HepG2 (cell line): ENCODE data around the gene PNPLA2. TPM values are rescaled to one million over a fixed set of nuclear protein-coding genes. Genes with fewer than 3 reads are reported as not detected.

Experiments
- BORCS8-MEF2B ChIP-seq: sonication (generic); formaldehyde crosslinking; IDR thresholded peaks from 2 replicates; pipeline ENCODE4 v1.8.0; 2022; ENCODE audit warnings: mild to moderate bottlenecking, missing genetic modification reagents
- ESRRA ChIP-seq: sonication (generic); formaldehyde crosslinking; IDR thresholded peaks from 2 replicates; pipeline ENCODE4 v1.5.1; 2020; ENCODE audit warnings: mild to moderate bottlenecking, low read depth, missing genetic modification reagents
- HNRNPLL ChIP-seq: fragments of 200-400 bp; formaldehyde crosslinking; IDR thresholded peaks from 2 replicates; pipeline ENCODE4 v1.6.1; 2017; ENCODE audit warnings: mild to moderate bottlenecking, low read depth, low read length; ENCODE audit not compliant: poor library complexity, severe bottlenecking
- JDP2 ChIP-seq: sonication (generic); formaldehyde crosslinking; IDR thresholded peaks from 2 replicates; pipeline ENCODE4 v1.8.1; 2022; ENCODE audit warnings: missing genetic modification reagents, borderline replicate concordance
- LBX2 ChIP-seq: sonication (generic); formaldehyde crosslinking; IDR thresholded peaks from 2 replicates; pipeline ENCODE4 v1.5.0; 2020; ENCODE audit warnings: missing genetic modification reagents, mild to moderate bottlenecking, borderline replicate concordance
- MBD4 ChIP-seq: IDR thresholded peaks from 2 replicates; pipeline ENCODE4 v1.6.1; 2012; ENCODE audit warnings: low read length, inconsistent platforms, borderline replicate concordance
- MXD4 ChIP-seq: IDR thresholded peaks from 2 replicates; pipeline ENCODE4 v1.6.1; 2016; ENCODE audit warnings: mild to moderate bottlenecking, missing biosample characterization, missing genetic modification reagents
- NFE2L2 ChIP-seq: fragments of 150-350 bp; IDR thresholded peaks from 2 replicates; pipeline ENCODE4 v1.6.1; 2014; ENCODE audit warnings: low read length
- POLR2AphosphoS5 ChIP-seq: IDR thresholded peaks from 2 replicates; pipeline ENCODE4 v1.6.1; 2012; ENCODE audit warnings: low read depth, low read length
- RFXANK ChIP-seq: IDR thresholded peaks from 2 replicates; pipeline ENCODE4 v1.6.1; 2016
- SKI ChIP-seq: fragments of 450-650 bp; IDR thresholded peaks from one replicate; pipeline ENCODE4 v1.6.1; 2018; ENCODE audit warnings: mild to moderate bottlenecking; ENCODE audit not compliant: partially characterized antibody
- SRSF9 ChIP-seq: fragments of 200-400 bp; formaldehyde crosslinking; IDR thresholded peaks from 2 replicates; pipeline ENCODE4 v1.6.1; 2018; ENCODE audit warnings: borderline replicate concordance, mild to moderate bottlenecking, low read depth, low read length; ENCODE audit not compliant: insufficient read depth, poor library complexity, severe bottlenecking
- STAT5B ChIP-seq: sonication (generic); formaldehyde crosslinking; IDR thresholded peaks from 2 replicates; pipeline ENCODE4 v1.4.0; 2020; ENCODE audit warnings: missing genetic modification reagents
- THRA ChIP-seq: sonication (generic); formaldehyde crosslinking; IDR thresholded peaks from 2 replicates; pipeline ENCODE4 v1.4.0; 2020; ENCODE audit warnings: missing genetic modification reagents, borderline replicate concordance
- ZBTB37 ChIP-seq: sonication (generic); formaldehyde crosslinking; IDR thresholded peaks from 2 replicates; pipeline ENCODE4 v1.4.0; 2020; ENCODE audit warnings: mild to moderate bottlenecking, missing genetic modification reagents
- ZBTB7B ChIP-seq: sonication (generic); formaldehyde crosslinking; IDR thresholded peaks from 2 replicates; pipeline ENCODE4 v1.4.0; 2020; ENCODE audit warnings: missing genetic modification reagents
- ZFP36L1 ChIP-seq: sonication (generic); formaldehyde crosslinking; IDR thresholded peaks from 2 replicates; pipeline ENCODE4 v1.8.0; 2022; ENCODE audit warnings: mild to moderate bottlenecking, missing genetic modification reagents, moderate library complexity
- ZNF251 ChIP-seq: sonication (generic); formaldehyde crosslinking; IDR thresholded peaks from 2 replicates; pipeline ENCODE4 v1.9.0; 2021; ENCODE audit warnings: mild to moderate bottlenecking, missing genetic modification reagents
- ZNF30 ChIP-seq: sonication (generic); formaldehyde crosslinking; IDR thresholded peaks from 2 replicates; pipeline ENCODE4 v1.5.0; 2020; ENCODE audit warnings: mild to moderate bottlenecking, missing genetic modification reagents
- ZNF333 ChIP-seq: sonication (generic); formaldehyde crosslinking; IDR thresholded peaks from 2 replicates; pipeline ENCODE4 v1.4.0; 2020; ENCODE audit warnings: mild to moderate bottlenecking, missing genetic modification reagents, borderline replicate concordance
- ZNF644 ChIP-seq: IDR thresholded peaks from 2 replicates; pipeline ENCODE4 v1.6.1; 2016; ENCODE audit warnings: low read depth
- ZSCAN21 ChIP-seq: sonication (generic); formaldehyde crosslinking; IDR thresholded peaks from 2 replicates; pipeline ENCODE4 v1.8.0; 2022; ENCODE audit warnings: mild to moderate bottlenecking, missing genetic modification reagents, moderate library complexity, borderline replicate concordance
- ZUFSP ChIP-seq: sonication (generic); formaldehyde crosslinking; IDR thresholded peaks from 2 replicates; pipeline ENCODE4 v1.9.0; 2021; ENCODE audit warnings: missing genetic modification reagents, mild to moderate bottlenecking, borderline replicate concordance
- polyA plus RNA-seq, 8 experiments: library from polyadenylated mRNA; depleted of rRNA in 3 of 8; stranded (reverse) in 7 of 8; unstranded in 1 of 8; fragments of >200 nt; fragmentation: Illumina TruSeq in 4 of 8; extraction: Trizol in 4 of 8; gene quantifications; 2 replicates each; pipeline versions ENCODE4 v1.2.1 to v1.2.3, GENCODE V29; 2011 to 2016; ENCODE audit warnings: low read depth in 4 of 8, missing spikeins in 1 of 8, mixed read lengths in 1 of 8; ENCODE audit not compliant: insufficient read depth in 1 of 8
- total RNA-seq, 5 experiments: library from RNA; depleted of rRNA; stranded (reverse); fragments of >200 nt; fragmentation: Illumina TruSeq; extraction: Trizol; gene quantifications; 2 replicates each; pipeline ENCODE4 v1.2.3, GENCODE V29; 2016; ENCODE audit warnings: low read depth in 1 of 5
- TF ChIP-seq, protein P1 (sequence below): sonication (generic); formaldehyde crosslinking; IDR thresholded peaks from 2 replicates; pipeline ENCODE4 v1.4.0; 2020; ENCODE audit warnings: missing genetic modification reagents

PNPLA2 gene
- total and polyA plus RNA-seq, 2 of the 13 experiments (the other 11 are each of a cell fraction or from before 2014, with no cell fraction given): 10.5 to 43.2 TPM

- TF ChIP-seq SRSF9: no peak
- no peak for TF ChIP-seq NFE2L2
- no peak for TF ChIP-seq BORCS8-MEF2B
- TF ChIP-seq ZNF644 (CRISPR knock-in tag): no peak
- no peak for TF ChIP-seq ESRRA
- peak; percentile 56; the same call in 1 of the 2 replicates for TF ChIP-seq MXD4 (CRISPR knock-in tag)
- TF ChIP-seq STAT5B (CRISPR knock-in tag): no peak
- TF ChIP-seq ZBTB7B (CRISPR knock-in tag): no peak
- TF ChIP-seq ZNF30 (CRISPR knock-in tag): no peak
- peak; percentile 68 for TF ChIP-seq POLR2AphosphoS5
- no peak for TF ChIP-seq MBD4
- no peak for TF ChIP-seq ZNF333 (CRISPR knock-in tag)
- no peak for TF ChIP-seq LBX2 (CRISPR knock-in tag)
- TF ChIP-seq ZUFSP (CRISPR knock-in tag): no peak
- no peak for TF ChIP-seq JDP2 (CRISPR knock-in tag)
- TF ChIP-seq THRA (CRISPR knock-in tag): no peak
- no peak for TF ChIP-seq ZFP36L1 (CRISPR knock-in tag)
- TF ChIP-seq ZBTB37: no peak
- TF ChIP-seq ZSCAN21 (CRISPR knock-in tag): no peak
- TF ChIP-seq, protein P1, sequence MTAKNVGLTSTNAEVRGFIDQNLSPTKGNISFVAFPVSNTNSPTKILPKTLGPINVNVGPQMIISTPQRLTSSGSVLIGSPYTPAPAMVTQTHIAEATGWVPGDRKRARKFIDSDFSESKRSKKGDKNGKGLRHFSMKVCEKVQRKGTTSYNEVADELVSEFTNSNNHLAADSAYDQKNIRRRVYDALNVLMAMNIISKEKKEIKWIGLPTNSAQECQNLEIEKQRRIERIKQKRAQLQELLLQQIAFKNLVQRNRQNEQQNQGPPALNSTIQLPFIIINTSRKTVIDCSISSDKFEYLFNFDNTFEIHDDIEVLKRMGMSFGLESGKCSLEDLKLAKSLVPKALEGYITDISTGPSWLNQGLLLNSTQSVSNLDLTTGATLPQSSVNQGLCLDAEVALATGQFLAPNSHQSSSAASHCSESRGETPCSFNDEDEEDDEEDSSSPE: 0 out of 2 replicates have a peak, but pooled peaks have one; percentile 10
- no peak for TF ChIP-seq ZNF251 (CRISPR knock-in tag)
- TF ChIP-seq SKI: peak; percentile 39
- peak; percentile 26 for TF ChIP-seq HNRNPLL
- no peak for TF ChIP-seq RFXANK (CRISPR knock-in tag)
Observed at GRCh38 chr11:795634-796564, 22.8 kb upstream of the PNPLA2 start (continued).
